DMS153 treated with DMSO at 0.1 percent for 48 hours (cell line): ENCODE data around the gene MTNR1A.
A peak's percentile ranks its signal among the peaks of the same experiment; 100 is the strongest.

Source experiments
- DNase-seq: peaks from one replicate; lab custom pipeline; 2025; ENCODE audit not compliant: unreplicated experiment; lab: John Stamatoyannopoulos, UW

MTNR1A gene

DNA sequence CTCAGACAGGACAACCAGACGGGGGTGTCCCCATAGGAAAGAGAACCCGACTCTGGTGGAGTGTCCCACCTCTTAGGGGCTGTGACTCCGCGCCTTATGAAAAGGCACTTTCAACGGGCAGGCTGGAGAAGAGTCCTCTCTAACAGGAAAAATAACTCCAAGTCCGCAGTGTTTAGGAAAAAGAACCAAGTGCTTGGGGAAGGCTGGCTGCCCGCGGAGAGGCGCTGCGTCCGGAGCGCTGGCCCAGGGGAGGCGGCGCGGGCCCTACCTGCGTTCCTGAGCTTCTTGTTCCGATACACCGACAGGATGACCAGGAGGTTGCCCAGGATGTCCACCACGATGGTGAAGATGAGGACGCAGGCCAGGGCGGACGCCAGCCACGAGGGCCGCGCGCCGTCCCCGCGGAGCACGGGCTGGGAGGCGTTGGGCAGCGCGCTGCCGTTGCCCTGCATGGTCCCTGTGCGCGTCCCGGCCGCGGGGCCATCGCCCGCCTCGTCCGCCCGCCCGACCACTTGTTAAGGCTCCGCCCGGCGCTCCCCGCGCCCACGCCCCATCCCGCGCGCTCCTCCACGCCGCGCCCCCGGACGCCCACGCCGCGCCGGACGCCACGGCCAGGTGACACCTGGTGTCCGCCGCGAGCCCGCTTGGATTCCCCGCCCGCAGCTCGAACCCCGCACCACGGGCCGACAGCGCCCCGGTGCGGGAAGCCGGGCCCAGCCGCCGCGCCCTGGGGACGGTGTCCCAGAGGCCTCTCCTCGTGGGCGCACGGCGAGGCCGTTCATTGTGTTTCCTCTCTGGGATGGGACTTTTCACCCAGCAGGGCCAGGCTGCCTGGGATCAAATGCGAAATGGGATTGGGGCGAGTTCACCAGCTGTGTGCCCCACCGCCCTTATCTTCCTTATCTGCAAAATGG, at the start of gene MTNR1A:
Gene MTNR1A (minus strand): TSS at position 654 of the 914 bp plus-strand sequence. CDS start 202 bp downstream, at position 452.
- peak; percentile 4 for DNase-seq

DNA sequence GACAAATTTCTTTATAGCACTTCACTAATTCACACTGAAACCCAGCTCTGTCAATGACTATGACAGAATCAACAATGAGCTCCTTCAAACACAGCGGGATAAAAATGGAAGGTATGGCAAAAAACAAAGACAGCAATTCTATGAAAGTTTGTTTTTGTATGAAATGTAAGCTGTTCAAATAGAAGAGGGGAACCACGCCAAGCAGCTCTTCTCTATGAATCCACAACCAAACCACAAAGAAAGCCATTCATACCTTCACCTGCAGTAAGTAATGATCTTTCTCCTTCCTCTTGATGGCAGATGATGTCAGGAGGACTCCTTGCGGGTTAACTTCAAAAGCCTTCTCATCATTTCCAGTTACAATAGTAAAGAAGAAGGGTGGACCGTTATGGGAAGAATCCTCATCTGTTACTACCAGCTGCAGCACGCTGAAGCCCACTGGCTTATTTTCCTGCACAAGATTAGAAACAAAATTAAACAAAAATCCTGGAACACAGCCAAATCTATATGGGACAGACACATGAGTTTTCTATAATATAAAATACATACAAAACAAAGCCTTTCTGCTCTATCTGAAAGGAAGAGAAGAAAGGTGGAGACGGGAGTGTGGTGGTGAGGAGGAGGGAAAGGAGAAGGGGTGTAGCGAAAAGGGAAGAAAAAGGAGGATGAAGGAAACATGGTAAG, 48.9 kb upstream of the MTNR1A start:
- no peak for DNase-seq

DNA sequence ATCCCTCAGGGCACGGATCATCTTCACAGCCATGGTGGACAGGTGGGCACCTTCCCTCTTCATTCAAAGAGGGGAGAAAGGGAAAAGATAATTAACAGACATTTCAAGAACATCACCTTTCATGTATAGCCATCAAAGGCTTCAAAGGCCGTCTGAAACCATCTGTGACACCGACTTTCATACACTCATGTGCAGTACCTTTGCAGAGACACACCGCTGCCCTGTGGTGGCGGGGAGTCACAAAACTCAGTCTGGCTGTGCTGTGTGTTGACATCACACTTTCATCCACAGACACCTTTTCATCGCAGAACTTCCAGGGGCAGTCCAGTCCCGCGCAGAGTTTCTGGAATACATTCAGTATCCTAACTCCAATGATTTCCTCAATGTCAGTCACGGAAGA, 47.6 kb upstream of the MTNR1A start:
- DNase-seq, result no peak

DNA sequence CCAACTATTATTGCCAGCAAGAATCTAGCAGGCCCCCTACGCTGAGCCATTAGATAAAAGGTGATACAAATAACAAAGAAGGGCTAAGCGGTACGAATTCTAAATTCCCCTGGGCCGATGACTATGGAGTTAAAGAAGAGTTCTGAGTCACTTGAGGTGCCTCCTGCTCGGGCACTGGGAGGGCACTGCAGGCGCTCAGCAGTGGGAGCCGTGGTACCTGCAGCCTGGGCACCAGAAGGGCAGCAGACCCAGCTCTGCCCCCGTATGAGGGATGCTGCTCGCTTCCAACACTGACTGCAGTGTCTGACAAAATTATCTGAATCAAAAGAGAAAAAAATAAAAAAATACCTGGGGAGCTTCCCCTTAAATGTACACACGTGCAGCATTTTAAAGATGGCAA, 44.1 kb upstream of the MTNR1A start:
- DNase-seq, result no peak

DNA sequence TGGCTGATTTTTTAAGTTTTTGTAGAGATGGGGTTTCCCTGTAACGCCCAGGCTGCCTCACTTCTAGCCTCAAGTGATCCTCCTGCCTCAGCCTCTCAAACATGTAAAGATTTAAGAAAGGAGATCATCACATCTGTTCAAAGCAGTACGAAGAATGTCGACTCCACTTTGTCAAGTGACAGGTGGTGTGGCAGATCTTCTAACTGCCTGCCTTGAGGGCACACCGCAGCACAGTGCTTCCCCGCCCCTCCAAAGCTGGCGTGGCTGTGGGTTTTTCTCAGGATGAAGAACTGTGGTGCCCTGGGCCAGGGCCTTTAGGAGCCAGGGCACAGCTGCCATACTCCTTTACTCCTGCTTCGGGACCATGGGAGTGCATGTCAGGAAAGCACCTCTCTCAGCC, 43.3 kb upstream of the MTNR1A start:
- no peak for DNase-seq

DNA sequence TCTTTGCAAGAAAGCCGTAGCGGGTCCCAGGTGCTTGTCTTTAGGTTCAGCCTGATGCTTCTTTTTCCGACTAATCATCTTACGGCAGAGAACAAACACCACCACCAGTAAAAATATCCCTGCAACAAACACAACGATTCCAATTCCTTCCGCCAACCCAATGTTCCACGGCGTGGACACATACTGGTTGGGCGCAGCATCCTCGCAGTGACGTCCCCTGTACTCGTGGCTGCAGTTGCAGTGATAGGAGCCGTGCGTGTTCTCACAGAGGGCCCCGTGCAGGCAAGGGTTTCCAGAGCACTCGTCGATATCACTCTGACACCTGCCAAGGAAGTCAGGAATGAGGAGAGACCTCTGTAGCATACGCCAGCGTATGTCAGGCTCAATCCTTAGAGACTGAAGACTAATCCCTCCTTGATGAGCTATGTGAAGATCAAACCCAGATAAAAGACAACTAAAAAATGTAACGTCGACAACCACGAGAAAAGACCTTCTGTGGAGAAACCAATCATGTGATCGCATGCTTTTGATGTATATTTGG, 41.6 kb upstream of the MTNR1A start:
- DNase-seq, result no peak

DNA sequence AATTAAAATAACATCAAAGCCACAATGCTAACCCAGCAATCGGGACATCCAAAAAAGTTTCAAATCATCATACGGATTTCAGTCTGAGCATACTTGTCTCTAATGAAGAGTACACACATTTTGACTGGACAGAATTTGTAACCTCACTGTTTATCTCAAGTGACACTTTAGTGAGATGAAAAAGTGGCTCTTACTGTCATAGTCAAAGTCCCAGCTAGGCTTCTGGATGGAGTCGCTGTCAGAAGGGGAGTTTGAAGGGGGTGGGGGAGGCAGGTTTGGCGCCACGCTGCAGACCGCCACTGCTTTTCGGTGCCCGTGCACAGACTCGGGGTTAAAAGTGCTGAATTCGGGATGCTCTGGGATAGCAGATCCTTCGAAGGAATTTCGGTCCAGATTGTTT, 41.0 kb upstream of the MTNR1A start:
- no peak for DNase-seq

DNA sequence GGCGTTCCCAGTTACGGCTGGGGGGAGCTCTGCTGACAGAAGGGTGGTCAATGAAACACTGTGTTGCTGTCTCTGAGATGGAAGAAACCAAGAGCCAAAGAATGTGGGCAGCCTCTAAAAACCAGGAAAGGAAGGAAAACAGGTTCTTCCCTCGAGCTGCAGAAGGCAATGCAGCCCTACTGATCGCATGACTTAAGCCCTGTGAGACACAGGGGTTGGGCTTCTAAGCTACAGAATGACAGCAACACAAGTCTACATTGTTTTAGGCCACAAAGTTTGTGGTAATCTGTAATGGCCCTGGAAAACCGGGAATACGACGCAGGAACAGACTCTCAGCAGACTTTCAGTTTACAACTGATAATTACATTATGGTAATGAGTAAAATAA, 38.2 kb upstream of the MTNR1A start:
- DNase-seq, result no peak

DNA sequence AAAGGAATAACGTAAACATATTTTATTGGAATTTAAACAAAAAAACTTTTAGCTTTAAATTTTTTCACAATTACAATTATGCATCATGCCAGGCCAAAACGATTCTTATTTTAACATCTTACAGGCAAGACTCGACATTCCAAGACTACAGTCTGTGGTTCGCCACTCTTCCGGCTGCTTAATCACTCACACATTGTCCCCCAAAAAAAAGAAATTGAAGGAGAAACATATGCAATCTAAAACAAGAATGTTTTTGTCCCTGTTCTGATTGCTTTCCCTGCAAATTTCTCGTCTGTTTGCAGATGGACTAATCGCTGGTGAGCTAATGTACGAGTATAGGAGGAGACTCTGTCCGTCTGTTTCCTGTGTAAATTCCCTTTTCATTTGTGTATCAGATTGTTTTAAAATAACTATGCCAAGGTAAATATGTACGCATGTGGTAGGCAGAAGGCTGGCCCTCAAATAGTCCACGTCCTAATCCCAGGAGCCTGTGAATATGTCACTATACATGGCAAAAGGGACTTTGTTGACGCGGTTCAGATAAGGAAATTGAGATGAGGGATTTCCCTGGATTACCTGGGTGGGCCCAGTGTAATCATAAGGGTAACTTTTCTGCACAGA, 37.7 kb upstream of the MTNR1A start:
- DNase-seq, result no peak

DNA sequence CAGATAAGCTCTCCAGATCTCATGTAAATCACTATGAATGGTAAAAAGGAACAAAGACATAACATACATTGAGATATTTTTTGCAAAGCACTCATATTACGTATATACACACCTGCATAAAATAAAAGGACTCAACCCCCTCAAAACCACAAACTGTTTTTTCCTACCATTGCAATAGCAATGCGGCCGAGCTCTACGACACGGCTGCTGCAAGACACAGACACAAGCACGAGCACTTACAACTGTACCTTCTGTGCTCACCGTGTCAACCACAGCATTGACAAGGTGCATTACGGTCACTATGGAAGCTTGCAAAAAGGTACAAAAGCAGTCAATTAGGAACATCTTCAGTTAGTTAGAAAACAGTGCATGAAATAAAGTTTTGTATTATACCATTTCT, 37.1 kb upstream of the MTNR1A start:
- no peak for DNase-seq

DNA sequence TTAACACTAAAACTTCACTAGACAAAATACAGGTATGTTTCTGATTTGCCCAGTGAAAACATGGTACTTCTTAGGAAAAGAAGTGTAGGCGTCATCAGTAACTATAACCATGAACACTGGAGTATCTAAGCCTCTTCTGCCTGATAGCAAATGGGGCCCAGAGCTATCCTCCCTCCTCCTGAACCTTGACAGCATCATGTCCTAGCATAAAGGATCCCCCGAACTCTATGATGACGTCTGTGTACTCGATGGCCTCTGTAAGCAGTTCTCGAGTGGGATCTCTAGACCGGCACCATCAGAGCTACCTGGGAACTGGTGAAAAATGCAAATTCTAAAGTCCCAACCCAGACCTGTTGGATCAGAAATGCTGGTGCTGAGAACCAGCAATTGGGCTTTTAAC, 36.3 kb upstream of the MTNR1A start:
- no peak for DNase-seq

DNA sequence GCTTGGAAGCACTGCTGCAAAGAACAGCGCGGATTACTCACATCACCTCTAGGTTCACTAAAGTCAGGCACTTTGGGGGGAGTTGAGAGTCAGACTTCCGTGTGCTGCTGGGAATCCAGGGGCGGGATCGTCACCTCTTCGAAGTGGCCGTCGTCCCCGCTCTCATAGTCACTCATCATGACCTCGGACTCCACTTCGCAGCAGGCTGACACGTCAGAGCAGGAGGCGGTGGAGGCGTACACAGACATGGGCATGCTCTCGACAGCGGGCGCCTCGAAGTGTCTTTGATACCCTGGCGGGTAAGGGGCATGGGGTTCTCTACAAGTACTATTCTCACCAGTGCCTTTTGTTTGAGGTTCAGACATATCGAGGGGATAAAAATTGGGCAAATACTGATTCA, 33.1 kb upstream of the MTNR1A start:
- DNase-seq, result no peak

DNA sequence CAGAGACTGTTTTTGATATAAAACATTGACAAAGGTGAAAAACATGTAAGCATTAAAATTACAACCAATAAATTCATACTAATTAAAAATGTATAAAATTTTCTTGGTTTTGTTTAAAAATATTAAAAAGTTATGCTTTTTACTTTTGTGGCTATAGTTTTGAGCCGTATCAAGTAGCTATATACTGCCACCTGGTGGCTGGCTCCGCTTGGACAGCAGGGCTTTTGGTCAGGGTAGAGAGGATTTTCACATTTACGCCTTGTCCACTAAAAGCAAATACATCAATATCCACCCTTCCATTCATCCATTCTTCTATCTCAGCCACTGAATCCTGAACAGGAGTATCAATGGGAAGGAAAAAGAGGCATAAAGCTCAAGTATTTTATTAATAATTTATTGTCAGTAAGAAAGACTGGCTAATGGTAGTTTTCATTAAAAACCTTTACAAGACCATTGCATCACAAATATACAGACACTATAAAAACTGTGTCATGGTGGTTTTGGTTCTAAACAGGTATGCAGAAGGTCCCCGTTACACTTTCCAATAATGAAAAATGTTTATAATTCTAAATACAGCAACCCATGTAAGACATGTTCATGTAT, 32.1 kb upstream of the MTNR1A start:
- peak; percentile 22 for DNase-seq

DNA sequence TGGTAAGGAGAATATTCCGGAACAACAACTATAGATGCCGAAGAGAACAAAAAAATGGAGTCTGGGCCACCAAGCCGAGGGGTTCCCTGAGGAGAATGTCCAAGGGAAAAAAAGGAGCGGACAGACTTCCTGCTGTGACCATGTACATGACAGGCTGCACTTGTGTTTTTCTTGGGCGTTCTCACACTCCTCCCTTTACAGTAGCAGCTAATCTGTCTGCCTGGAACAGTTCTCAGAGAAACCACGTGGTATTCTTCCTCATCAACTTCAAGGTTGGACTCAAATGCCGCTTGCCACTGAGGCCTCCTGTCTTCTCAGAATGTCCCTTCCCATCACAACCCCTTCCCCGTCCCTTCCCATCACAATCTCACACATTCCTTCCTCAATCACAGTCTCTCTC, 30.8 kb upstream of the MTNR1A start:
- DNase-seq, result no peak

DNA sequence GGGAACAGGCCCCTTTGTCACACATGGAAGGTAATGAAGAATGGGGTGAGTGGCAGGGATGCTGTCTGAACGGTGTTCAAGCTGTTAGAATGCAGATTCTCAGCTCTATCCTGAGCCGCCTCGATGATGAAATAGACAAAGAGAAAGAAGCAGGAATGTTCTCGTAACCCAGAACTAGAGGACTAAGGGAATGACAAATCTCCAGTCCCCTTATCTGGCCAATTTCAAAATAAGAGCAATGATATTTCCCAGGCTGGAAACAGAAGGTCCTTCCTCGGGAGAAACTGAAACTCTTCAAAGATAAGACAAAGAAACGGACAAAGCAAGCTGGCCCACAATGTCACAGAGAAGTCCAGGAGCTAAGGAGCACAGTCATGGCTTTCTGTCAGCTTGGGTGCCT, 29.5 kb upstream of the MTNR1A start:
- DNase-seq, result no peak

DNA sequence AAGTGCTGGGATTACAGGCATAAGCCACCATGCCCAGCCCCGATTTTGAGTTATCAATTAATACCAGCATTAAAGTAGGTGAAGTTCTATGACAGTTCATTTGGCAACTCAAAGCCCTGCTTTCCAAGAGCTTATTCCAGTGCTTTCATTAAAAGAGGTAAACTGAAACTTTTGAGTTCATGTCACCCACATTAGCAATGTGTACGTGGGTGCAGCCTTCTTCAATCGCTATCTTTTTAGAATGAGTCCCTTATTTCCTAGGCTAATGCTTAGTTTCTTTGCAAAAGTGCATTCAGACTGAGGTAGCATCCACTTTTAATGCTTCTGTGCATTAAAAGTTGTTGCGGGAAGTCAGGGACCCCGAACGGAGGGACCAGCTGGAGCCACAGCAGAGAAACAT, 26.1 kb upstream of the MTNR1A start:
- DNase-seq, result no peak

DNA sequence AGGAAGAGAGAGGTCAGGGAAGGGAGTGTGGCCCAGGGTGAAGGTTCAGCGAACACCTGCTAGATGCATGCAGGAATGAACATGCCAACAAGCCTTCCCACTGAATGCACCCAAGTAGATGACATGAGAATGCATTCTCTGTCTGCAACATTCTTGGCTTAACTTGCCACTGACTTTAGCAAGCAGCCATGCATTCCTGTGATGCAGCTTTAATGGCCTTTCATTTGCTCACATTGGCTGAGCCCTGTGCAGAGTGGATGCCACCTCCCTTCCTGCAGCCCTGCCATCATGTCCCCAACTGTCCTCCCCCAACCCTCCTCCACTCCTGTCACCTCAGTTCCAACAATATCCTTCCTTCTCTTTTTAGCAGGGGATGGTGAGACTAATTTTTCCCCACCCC, 25.3 kb upstream of the MTNR1A start:
- no peak for DNase-seq

DNA sequence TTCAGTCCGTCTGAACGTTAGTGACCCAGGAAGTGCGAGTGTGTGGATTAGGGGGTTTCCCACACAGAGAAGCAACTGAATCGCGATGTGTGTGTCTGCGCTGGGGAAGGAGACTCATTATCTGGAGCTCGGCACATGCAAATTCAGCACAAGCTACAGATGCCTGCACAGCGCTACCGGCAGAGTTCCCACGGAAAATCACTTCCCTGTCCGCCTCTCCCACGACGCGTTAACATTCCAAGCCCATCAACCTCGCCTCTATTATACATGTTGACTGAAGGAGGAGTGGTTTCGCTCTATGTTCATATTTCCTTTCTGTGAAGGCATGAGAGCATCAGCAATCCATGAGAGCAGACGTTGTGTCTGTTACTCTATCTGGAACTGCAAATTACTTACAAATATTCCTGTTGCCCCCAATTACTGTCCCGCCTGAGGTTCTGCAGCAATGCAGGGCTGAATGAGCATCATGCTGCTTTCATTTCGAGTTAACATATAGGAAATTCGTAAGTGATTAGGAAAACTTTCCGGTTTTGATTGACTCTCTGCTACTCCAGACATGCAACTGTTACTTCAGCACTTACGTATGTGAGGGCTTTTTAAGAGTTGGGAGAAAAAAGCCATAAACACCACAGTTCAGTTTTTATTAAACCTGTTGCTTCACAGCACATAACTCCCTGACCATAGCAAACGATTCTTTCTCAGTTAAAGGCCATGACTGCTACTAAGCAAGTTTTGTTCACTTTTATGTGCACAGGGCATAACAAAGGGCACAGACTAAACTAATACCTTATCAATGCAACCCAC, 15.0 kb upstream of the MTNR1A start:
- no peak for DNase-seq

DNA sequence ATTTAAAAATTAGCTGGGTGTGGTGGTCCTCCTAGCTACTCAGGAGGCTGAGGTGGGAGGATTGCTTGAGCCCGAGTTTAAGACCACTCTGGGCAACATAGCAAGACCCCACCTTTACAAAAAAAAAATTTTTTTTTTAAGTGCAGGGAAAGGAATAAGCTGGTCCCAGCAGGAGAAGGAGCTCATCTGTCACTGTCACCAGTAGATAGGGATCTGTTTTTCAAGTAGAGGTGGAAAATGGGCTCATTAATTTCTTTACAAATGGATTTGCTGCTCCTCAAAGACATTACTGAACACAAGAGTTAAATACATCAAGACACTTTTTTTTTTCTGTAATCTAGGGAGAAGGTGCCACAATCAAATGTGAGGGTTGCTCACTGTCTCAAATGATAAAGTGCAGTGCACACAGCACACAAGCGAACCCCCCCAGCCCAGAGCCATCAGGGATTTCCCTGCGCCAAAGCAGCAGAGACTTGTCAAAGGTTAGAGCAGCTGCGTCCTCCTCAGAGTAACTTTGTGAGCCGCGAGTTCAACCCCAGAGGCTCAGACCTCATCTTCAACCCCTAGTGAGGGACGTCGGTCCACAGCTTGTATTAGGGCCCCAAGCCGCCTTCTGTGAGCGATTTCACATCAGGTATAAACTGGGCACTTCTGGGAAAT, 14.3 kb upstream of the MTNR1A start:
- no peak for DNase-seq

DNA sequence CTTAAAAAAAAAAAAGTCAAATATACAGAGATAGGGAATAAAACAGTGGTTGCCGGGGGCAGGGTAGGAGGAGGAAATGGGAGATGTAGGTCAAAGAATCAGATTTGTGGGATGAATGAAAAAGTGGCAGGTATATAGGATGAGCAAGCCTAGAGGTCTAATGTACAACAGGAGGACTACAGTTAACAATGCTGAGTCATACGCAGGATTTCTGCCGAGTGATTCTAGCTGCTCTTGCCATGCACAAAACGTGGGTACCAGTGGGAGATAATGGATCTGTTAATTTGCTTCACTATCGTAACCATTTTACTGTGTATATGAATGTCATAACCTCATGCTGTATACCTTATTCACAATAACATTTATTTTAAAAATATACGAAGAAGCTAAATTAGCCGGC, 10.7 kb upstream of the MTNR1A start:
- no peak for DNase-seq
